Stimulated activated CD8-positive, alpha-beta memory T cell treated with anti-CD3 and anti-CD28 coated beads, Interleukin-4, amount 100 ng/mL, for 1 hour (primary cell): ENCODE measurements around the gene CIDEB.
"Not testable (repeated sequence)": the region's sequence is repeated elsewhere in the genome, so short reads cannot be mapped to it uniquely, and the experiment has no call there.

Experiments used
- DNase-seq, 2 donors: peaks; one replicate each; pipeline ENCODE4 v3.0.0-alpha.2; 2020; ENCODE audit warnings: low read depth in 2 of 2, low spot score in 1 of 2

The CIDEB gene

DNA sequence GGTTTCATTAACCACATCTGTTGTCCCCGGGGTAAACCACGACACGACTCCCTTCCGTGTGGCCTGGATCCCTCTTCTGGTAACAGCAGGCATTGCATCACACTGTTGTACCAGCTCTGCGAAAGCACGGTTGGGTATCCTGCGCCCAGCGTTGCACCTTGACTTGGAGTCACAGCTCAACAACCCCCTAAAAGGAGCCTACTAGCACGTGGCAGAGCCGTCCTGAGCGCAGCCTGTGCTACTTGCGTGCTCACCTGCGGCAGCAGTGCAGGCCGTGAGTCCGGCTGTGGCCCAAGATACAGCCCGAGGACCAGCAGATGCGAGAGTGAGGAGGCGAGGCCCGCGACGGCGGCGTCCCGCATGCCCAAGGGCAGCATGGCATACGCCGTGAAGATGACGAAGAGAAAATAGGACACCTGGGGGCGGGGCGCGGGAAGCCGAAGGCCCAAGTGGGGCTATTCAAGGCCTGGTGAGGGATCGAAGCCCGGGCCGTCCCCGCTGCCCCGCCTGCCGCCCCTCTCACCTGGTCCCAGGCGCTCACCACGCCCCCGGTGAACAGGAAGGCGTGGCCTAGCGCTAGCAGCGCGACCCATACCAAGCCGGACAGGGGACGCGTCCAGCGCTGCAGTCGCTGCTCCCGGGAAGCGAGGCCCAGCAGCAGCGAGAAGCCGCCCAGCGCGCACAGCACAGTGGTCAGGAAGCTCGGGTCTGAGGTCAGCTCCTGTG is 24.7 kb upstream of the CIDEB start:
- peak; percentile 46 to 70 for DNase-seq

- DNase-seq, result no peak
Observed at GRCh38 chr14:24331731-24332267, 24.0 kb upstream of the CIDEB start.

DNA sequence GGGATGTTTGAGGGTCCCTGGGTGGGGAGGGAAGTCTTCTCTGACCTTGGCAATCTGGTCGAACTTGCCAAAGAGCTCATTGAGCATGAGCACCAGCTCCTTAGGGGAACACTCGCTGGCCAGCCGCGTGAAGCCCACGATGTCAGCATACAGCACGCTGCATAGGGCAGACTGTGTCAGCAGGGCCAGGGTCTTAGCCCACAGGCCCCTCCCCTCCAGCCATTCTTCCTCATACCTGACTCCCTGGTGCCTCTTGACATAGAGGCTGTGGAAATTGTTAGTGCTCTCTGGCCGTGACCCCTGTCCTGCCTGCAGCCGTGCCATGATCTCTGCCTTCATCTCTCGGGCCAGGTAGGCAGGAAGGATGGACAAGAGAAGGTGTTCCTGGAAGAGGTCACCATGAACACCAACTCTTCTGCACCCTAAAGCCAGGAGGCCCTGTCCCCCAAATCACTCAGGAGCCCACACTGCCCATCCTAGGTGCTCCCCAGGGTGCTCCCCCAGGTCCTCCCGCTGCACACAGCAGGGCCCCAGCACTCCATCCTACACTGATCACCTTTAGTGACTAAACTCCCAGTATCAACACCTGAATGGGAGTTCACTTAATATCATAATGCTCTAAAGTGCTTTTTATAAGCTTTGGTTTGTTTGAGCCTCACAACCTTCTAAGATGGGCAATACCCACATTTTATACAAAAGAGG is 23.3 kb upstream of the CIDEB start:
- DNase-seq, result no peak

GRCh38 chr14:24329736-24330135 is 22.0 kb upstream of the CIDEB start:
- DNase-seq, result peak; percentile 42 to 46

DNA sequence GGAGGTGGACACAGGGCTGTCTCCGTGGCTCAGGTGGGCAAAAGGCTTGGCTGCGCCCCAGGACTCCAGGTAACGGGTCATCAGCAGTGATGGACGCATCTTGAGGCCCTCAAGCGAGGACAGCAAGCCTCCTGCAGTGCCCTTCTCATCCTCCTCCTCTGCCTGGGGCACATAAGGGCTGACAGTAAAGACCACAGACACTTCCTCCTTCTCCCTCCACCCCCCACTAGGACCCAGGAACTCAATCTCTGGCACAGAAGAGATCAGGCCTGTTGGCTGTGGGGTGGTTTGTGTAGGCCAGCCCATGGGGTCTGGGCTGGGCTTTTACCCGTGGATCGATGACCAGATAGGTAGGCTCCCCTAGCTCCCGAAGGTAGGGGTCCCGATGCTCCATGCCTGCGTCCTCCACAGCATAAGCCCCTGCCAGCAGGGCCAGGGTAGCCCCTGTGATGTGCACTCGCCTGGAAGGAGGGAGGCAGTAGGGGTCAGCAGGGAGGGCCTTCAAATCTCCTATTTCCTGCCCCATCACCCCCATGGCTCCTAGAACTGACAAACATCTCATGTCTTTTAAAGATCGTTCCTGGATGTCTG is 21.4 kb upstream of the CIDEB start:
- no peak for DNase-seq

DNA sequence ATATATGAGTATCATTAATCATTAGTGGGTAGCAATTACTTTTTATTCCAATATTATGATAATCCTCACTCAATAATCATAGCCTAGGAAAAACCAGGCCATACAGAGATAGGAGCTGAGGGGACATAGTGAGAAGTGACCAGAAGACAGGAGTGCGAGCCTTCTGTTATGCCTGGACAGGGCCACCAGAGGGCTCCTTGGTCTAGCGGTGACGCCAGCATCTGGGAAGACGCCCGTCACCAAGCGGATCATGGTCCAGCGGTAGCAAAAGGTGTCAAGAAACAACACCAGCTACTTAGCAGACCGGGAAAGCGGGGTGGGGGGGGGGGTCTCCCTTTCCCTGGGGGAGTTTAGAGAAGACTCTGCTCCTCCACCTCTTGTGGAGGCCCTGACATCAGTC is 20.1 kb upstream of the CIDEB start:
- DNase-seq, result not testable (repeated sequence)

DNA sequence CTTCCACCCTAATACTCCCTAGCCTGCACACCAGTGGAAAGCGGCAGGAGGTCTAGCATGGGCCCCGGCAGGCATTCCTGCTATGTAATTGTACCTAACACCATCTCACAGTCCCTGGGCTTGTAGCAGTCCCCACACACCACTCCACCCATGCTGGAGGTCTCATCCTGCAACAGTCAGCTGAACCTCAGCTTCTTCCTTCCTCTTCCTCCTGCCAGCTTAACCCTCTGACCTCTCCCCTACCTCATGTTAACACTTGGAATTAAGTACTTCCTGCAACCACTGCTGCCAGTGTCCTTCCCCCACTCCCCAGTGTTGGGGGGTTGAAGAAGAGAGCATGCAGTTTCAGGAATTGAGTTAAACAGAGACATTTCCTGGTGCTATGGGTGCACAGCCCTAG is 19.5 kb upstream of the CIDEB start:
- DNase-seq, result no peak

- DNase-seq, result no peak
Observed at GRCh38 chr14:24325963-24326362, 18.2 kb upstream of the CIDEB start.

- DNase-seq, result no peak
Observed at GRCh38 chr14:24325041-24325530, 17.3 kb upstream of the CIDEB start.

GRCh38 chr14:24324024-24324423 is 16.2 kb upstream of the CIDEB start:
- no peak for DNase-seq

GRCh38 chr14:24323341-24323740 is 15.6 kb upstream of the CIDEB start:
- DNase-seq, result no peak

DNA sequence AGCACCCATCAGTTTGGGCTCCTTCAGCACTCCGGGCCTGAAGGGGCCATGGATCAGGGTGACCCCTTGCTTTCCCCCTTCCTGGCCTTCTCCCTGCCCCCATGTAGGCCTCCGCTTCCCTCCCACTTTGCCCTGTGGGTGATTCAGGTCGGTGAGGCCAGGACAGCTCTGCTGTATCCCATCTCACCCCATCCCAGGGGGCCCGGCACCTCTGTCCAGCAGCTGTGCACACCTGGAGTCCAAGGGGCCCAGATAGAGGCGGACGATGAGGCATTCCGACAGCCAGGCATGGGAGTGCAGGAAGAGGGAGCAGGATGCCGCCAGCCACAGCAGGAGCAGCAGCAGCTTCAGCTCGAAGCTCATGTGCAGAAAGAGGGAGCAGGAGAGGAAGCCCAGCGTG is 14.9 kb upstream of the CIDEB start:
- no peak for DNase-seq

DNA sequence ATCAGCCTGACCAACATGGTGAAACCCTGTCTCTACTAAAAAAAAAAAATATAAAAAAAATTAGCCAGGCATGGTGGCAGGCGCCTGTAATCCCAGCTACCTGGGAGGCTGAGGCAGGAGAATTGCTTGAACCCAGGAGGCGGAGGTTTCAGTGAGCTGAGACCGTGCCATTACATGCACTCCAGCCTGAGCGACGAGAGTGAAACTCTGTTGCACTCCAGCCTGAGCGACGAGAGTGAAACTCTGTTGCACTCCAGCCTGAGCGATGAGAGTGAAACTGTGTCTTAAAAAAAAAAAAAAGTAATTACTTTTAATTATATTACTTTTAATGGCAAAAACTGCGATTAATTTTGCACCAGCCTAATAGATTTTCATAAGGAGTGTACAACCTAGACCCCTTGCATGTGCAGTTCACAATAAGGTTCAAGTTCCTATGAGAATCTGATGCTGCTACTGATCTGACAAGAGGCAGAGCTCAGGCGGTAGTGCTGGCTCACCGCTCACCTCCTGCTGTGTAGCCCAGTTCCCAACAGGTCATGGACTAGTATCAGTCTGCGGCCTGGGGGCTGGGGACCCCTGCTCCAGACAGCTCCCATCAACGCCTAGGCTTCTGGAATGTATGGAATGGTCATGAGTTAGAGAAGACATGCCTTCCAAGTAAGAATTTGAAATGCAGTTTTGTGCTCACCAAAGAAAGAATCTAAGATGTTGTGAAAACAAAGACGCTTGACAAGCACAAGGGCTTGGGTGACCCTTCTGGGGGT is 13.6 kb upstream of the CIDEB start:
- no peak for DNase-seq

- DNase-seq, result no peak
Observed at GRCh38 chr14:24317141-24317928, 9.6 kb upstream of the CIDEB start.

- no peak for DNase-seq
Observed at GRCh38 chr14:24316597-24316950, 8.8 kb upstream of the CIDEB start.

- no peak for DNase-seq
Observed at GRCh38 chr14:24315807-24316596, 8.2 kb upstream of the CIDEB start.

DNA sequence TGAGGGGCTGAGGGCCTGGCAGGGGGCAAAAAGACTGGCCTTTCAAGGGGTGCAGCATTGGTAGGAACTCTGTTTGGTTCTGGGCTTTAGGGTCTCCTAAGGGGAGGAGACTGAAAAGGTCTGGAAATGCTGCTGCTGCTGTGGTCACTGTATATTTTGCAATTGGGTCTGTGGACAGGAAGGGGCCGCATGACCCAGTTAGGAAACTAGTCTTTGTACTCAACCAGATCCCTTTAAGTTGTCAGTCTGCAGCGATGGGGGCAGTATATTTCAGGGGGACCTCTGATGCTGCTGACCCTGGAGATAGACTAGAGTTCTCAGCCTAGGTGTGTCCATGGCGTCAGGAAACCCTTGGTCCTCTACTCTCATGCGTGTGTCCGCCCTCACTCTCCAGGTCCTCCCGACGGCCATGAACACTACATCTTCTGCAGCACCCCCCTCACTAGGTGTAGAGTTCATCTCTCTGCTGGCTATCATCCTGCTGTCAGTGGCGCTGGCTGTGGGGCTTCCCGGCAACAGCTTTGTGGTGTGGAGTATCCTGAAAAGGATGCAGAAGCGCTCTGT is 7.5 kb upstream of the CIDEB start:
- DNase-seq, result no peak

DNA sequence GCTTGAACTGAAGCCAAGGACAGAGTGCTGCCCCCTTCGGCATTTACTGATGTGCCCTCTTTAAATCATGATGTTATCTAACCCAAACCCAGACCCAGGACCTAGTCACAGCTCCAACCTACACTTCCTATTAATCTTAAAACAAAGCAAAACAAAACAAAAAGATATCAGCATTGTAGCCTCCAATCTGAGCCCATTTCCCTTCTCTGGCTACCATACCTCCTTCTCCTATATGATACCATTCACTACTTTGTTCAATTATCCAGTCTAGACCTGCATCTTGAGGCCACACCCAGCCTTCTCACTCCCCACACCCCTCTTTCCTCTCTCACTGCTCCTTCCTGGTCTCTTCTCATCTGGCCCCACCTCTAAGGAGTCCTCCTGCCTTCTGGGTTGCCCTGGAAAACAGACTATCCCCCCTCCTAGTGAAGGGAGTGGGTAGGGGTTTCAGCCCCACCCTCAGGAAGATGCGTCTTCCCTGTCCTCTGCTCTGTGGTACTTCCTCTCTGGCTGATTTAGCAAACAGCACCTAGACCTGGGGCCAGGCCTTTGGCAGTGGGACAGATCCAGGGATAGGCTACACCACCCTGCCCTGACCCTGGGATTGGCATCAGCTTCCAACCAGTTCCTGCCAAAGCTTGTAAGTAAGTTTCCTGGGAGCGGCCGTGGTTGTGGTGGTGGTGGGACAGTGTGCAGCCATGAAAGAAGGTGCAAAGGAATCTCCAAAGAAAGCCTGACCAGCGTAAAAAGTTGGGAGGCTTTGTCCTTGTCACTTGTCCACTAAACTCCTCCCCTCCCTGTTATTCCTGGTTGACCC is 6.8 kb upstream of the CIDEB start:
- DNase-seq, result no peak

- DNase-seq, result no peak
Observed at GRCh38 chr14:24313913-24314312, 6.1 kb upstream of the CIDEB start.
